DND-41 (cell line): ENCODE measurements around the gene NPHP4.

ENCODE experiments used
- ATAC-seq: fragments of 200-7000 bp; cut with Tn5 transposase; 3 replicates; pipeline ENCODE4 v1.9.1; 2021; ENCODE audit warnings: low read depth; ENCODE audit not compliant: insufficient read depth
- DNase-seq: peaks from one replicate; pipeline ENCODE4 v3.0.0-alpha.2; 2020
- H2AFZ ChIP-seq: 2 replicates; pipeline ENCODE4 v1.6.0; 2012; ENCODE audit warnings: low read depth, low read length
- H3K27ac ChIP-seq: 2 replicates; pipeline ENCODE4 v1.5.1; 2012; ENCODE audit warnings: low read length, inconsistent platforms
- H3K27me3 ChIP-seq: fragments of 200-600 bp; sonication (generic); 2 replicates; pipeline ENCODE4 v1.6.0; 2012; ENCODE audit warnings: low read length, mild to moderate bottlenecking, inconsistent platforms; ENCODE audit not compliant: insufficient read depth, poor library complexity
- H3K36me3 ChIP-seq: 2 replicates; pipeline ENCODE4 v1.5.1; 2012; ENCODE audit warnings: low read length, inconsistent platforms; ENCODE audit not compliant: insufficient read depth
- H3K4me1 ChIP-seq: 2 replicates; pipeline ENCODE4 v1.5.1; 2012; ENCODE audit warnings: mild to moderate bottlenecking, low read length; ENCODE audit not compliant: insufficient read depth
- H3K4me2 ChIP-seq: 2 replicates; pipeline ENCODE4 v1.6.0; 2012; ENCODE audit warnings: mild to moderate bottlenecking, moderate library complexity, low read length, inconsistent platforms; ENCODE audit not compliant: insufficient read depth
- H3K4me3 ChIP-seq, 2 experiments: fragments of 200-600 bp in 1 of 2; shearing (Covaris generic) in 1 of 2; 2 replicates each; pipeline ENCODE4 v1.5.1; 2012 to 2016; ENCODE audit warnings: inconsistent platforms in 2 of 2, low read length in 2 of 2, mild to moderate bottlenecking in 2 of 2, low read depth in 1 of 2, moderate library complexity in 1 of 2
- H3K79me2 ChIP-seq: 2 replicates; pipeline ENCODE4 v1.6.0; 2012; ENCODE audit warnings: low read length, inconsistent platforms; ENCODE audit not compliant: insufficient read depth
- H3K9ac ChIP-seq: 2 replicates; pipeline ENCODE4 v1.6.0; 2012; ENCODE audit warnings: low read depth, mild to moderate bottlenecking, inconsistent platforms, low read length, moderate library complexity
- H3K9me3 ChIP-seq: 2 replicates; pipeline ENCODE4 v1.5.1; 2012; ENCODE audit warnings: low read length, moderate library complexity, mild to moderate bottlenecking, inconsistent platforms; ENCODE audit not compliant: insufficient read depth, severe bottlenecking
- H4K20me1 ChIP-seq: 2 replicates; pipeline ENCODE4 v1.6.0; 2012; ENCODE audit warnings: low read length; ENCODE audit not compliant: insufficient read depth
- EZH2 ChIP-seq: IDR thresholded peaks from 3 replicates; pipeline ENCODE4 v1.6.1; 2012; ENCODE audit warnings: borderline replicate concordance, low read depth, mild to moderate bottlenecking, moderate library complexity, low read length, inconsistent platforms; ENCODE audit not compliant: severe bottlenecking
- TF ChIP-seq, protein P1 (sequence below): IDR thresholded peaks from 2 replicates; pipeline ENCODE4 v1.5.1; 2012; ENCODE audit warnings: borderline replicate concordance, low read length, moderate library complexity, mild to moderate bottlenecking; ENCODE audit not compliant: poor library complexity, severe bottlenecking; ENCODE audit errors: extremely low read depth

Gene NPHP4

DNA sequence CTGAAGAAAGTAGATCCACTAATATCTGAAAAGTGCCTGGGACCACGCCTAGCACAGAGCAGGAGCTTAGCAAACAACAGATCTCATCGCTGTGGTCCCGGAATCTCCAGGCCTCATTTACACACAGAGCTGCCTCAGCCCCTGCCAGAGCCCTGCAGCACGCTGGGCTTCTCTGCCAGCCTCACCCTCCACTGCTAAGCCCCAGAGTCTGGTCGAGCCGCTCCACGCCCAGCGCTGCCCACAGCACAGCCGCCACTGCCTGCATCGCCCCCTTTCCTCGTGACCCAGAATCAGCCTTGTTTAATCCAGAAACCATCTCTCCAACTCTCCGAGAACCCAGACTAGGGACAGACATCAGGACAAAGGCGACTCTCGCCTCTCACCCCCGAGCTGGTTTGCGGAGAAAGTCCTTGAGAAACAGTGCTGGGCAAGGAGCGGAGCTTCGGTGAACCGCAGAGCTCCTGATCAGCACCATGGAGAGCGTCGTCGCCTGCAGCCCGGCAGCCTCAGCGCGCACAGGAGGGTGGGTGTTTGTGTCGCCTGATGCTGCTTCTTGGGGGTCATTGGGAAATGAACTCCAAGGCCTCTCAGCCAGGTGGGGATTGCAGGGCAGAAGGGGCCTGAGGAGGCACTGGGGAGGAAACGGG lies 145.1 kb downstream of the NPHP4 start:
- Histone ChIP-seq H3K4me2 (no peak overlapping the region), H3K36me3 (no peaks in the 10 kb centered on the region), H3K4me1 (no peaks in the 10 kb centered on the region), H3K4me3 (no peak overlapping the region), H3K27me3 (no peaks in the 10 kb centered on the region), H3K79me2 (no peaks in the 10 kb centered on the region), H3K9me3 (no peaks in the 10 kb centered on the region), H3K27ac (no peak overlapping the region), H4K20me1 (peaks cover 30% of the 10 kb centered on the region), H3K9ac (no peak overlapping the region), H2AFZ (no peak overlapping the region)
- ATAC-seq = peak; percentile 79
- TF ChIP-seq EZH2 = no peak
- TF ChIP-seq, protein P1, sequence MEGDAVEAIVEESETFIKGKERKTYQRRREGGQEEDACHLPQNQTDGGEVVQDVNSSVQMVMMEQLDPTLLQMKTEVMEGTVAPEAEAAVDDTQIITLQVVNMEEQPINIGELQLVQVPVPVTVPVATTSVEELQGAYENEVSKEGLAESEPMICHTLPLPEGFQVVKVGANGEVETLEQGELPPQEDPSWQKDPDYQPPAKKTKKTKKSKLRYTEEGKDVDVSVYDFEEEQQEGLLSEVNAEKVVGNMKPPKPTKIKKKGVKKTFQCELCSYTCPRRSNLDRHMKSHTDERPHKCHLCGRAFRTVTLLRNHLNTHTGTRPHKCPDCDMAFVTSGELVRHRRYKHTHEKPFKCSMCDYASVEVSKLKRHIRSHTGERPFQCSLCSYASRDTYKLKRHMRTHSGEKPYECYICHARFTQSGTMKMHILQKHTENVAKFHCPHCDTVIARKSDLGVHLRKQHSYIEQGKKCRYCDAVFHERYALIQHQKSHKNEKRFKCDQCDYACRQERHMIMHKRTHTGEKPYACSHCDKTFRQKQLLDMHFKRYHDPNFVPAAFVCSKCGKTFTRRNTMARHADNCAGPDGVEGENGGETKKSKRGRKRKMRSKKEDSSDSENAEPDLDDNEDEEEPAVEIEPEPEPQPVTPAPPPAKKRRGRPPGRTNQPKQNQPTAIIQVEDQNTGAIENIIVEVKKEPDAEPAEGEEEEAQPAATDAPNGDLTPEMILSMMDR = no peak
- DNase-seq = peak; percentile 34

DNA sequence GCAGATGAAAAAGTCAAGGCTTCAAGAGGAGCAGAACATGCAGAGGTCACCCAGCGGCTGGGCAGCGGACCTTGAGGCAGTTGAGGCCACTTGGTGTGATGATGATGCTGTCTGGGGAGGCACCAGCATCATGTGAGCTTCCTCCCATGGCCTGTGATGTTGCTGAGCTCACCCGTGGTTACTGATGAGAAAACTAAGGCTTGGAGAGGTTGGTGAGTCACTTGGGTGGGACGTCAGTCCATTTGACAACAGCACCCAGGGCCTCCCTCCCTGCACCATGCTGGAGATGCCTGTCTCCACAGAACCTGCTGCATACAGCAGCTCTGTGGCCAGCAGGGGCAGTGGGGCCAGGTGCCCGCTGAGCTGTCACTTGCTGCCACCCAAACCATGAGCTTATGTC lies 146.8 kb downstream of the NPHP4 start:
- Histone ChIP-seq H3K4me3 (no peak overlapping the region), H3K4me1 (no peaks in the 10 kb centered on the region), H4K20me1 (peaks cover 35% of the 10 kb centered on the region), H2AFZ (no peak overlapping the region), H3K4me2 (no peak overlapping the region), H3K9me3 (no peaks in the 10 kb centered on the region), H3K9ac (no peak overlapping the region), H3K79me2 (no peaks in the 10 kb centered on the region), H3K27ac (no peak overlapping the region), H3K36me3 (no peaks in the 10 kb centered on the region), H3K27me3 (peaks cover under 1% of the 10 kb centered on the region)
- DNase-seq = no peak
- no peak for ATAC-seq
- TF ChIP-seq, protein P1 = no peak
- no peak for TF ChIP-seq EZH2

DNA sequence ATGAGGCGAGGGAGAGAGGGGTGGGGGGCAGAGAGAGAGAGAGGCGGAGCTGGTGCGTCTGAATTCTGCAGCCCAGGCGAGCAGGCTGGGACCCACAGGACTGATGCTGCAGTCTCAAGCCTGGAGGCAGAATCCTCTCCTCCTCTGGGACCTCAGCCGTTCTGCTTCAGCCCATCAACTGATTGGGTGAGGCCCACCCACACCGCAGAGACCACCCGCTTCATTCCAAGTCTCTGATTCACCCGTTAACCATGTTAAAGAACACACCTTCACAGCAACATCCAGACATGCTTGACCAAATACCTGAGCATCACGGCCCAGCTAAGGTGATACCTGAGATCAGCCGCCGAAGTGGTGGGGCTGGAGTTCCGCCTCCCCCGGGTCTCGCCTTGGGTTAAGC lies 147.8 kb downstream of the NPHP4 start:
- no peaks in the 10 kb centered on the region for H3K4me1 ChIP-seq
- TF ChIP-seq EZH2 = no peak
- TF ChIP-seq, protein P1 = no peak
- no peak overlapping the region for H3K4me2 ChIP-seq
- ATAC-seq = no peak
- no peak overlapping the region for H3K4me3 ChIP-seq
- no peak overlapping the region for H3K27ac ChIP-seq
- H3K9ac ChIP-seq = no peak overlapping the region
- H3K9me3 ChIP-seq = no peaks in the 10 kb centered on the region
- H3K36me3 ChIP-seq = no peaks in the 10 kb centered on the region
- H3K27me3 ChIP-seq = peaks cover 2% of the 10 kb centered on the region
- DNase-seq = no peak
- H4K20me1 ChIP-seq = peaks cover 39% of the 10 kb centered on the region
- no peak overlapping the region for H2AFZ ChIP-seq
- no peaks in the 10 kb centered on the region for H3K79me2 ChIP-seq
